ENCODE results near the gene VPREB3. TPM values are rescaled to one million over a fixed set of nuclear protein-coding genes. Genes with fewer than 3 reads are reported as not detected.

Gene VPREB3
- total RNA-seq, 1 experiment from 2014 or later: not detected

DNA sequence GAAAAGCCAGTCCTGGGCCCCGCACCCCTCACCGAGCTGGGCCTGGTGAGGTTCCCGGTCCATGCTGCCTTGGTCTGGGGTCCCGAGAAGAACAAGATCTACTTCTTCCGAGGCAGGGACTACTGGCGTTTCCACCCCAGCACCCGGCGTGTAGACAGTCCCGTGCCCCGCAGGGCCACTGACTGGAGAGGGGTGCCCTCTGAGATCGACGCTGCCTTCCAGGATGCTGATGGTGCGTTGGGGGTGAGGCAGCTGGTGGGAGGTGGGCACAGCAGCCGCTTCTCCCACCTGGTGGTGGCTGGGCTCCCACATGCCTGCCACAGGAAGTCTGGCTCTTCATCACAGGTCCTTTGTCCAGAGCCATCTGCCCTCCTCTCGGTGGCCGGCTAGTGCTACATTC, 28.0 kb upstream of the VPREB3 start:
- DNase-seq (ENCODE audit: low read depth, low spot score) (no peak), ATAC-seq (no peak)
- intact Hi-C loops (cut with micrococcal nuclease; ENCODE audit: unreplicated experiment) (no loop called here), in situ Hi-C loops (cut with HindIII; ENCODE audit: low pct_unique_long_range_greater_than_20kb, low sequenced_read_pairs) (no loop called here)
- H3K4me3 ChIP-seq (ENCODE audit: low read depth in 2 of 2, low read length in 2 of 2): no peak overlapping the region
- ChIA-PET CTCF (no interaction called here), POLR2A (no interaction called here)
- no peak overlapping the region for H3K27ac ChIP-seq (ENCODE audit: low read length)
- H3K4me1 ChIP-seq (ENCODE audit: control insufficient read depth, insufficient read depth, low read length): peaks cover 10% of the 10 kb centered on the region
- TF ChIP-seq CTCF (IDR thresholded peaks at IDR 0.05) (no peak), TCF7L2 (IDR thresholded peaks at IDR 0.05; ENCODE audit: low read depth, low read length) (no peak), POLR2AphosphoS5 (IDR thresholded peaks at IDR 0.05; ENCODE audit: low read depth, low read length) (no peak), REST (IDR thresholded peaks at IDR 0.05; ENCODE audit: insufficient read depth in 1 of 2, low read depth in 2 of 2, low read length in 1 of 2) (no peak), SIN3A (IDR thresholded peaks at IDR 0.05; ENCODE audit: borderline replicate concordance, insufficient read depth, low read depth, low read length) (no peak)
- no peaks in the 10 kb centered on the region for H3K36me3 ChIP-seq (ENCODE audit: control insufficient read depth, insufficient read depth, low read length)
- H3K27me3 ChIP-seq (ENCODE audit: control insufficient read depth, insufficient read depth, low read length): no peaks in the 10 kb centered on the region
- no TSS peak for BruUV-seq (replicated peaks)
- no peaks in the 10 kb centered on the region for H3K9me3 ChIP-seq (ENCODE audit: control insufficient read depth, insufficient read depth, low read depth, low read length)

GRCh38 chr22:23781511-23782183, 27.4 kb upstream of the VPREB3 start:
- ChIA-PET POLR2A (no interaction called here), CTCF (no interaction called here)
- ATAC-seq: peak; percentile 76
- no peaks in the 10 kb centered on the region for H3K27me3 ChIP-seq (ENCODE audit: control insufficient read depth, insufficient read depth, low read length)
- intact Hi-C loops (cut with micrococcal nuclease; ENCODE audit: unreplicated experiment) (no loop called here), in situ Hi-C loops (cut with HindIII; ENCODE audit: low pct_unique_long_range_greater_than_20kb, low sequenced_read_pairs) (no loop called here)
- H3K27ac ChIP-seq (ENCODE audit: low read length): peak overlapping the region; percentile 13; the same call in 1 of the 2 replicates
- peaks cover 10% of the 10 kb centered on the region for H3K4me1 ChIP-seq (ENCODE audit: control insufficient read depth, insufficient read depth, low read length)
- no peak for DNase-seq (ENCODE audit: low read depth, low spot score)
- H3K9me3 ChIP-seq (ENCODE audit: control insufficient read depth, insufficient read depth, low read depth, low read length): no peaks in the 10 kb centered on the region
- no TSS peak for BruUV-seq (replicated peaks)
- TF ChIP-seq CTCF (IDR thresholded peaks at IDR 0.05): no peak
- no peak for TF ChIP-seq SIN3A (IDR thresholded peaks at IDR 0.05; ENCODE audit: borderline replicate concordance, insufficient read depth, low read depth, low read length)
- TF ChIP-seq REST (IDR thresholded peaks at IDR 0.05; ENCODE audit: insufficient read depth in 1 of 2, low read depth in 2 of 2, low read length in 1 of 2): no peak
- no peak for TF ChIP-seq TCF7L2 (IDR thresholded peaks at IDR 0.05; ENCODE audit: low read depth, low read length)
- no peak for TF ChIP-seq POLR2AphosphoS5 (IDR thresholded peaks at IDR 0.05; ENCODE audit: low read depth, low read length)
- no peaks in the 10 kb centered on the region for H3K36me3 ChIP-seq (ENCODE audit: control insufficient read depth, insufficient read depth, low read length)
- no peak overlapping the region for H3K4me3 ChIP-seq (ENCODE audit: low read depth in 2 of 2, low read length in 2 of 2)

Data from Panc1 (cell line).